GM12891 (cell line): ENCODE measurements around the gene DNAH11.

Source experiments
- PAX5 ChIP-seq: IDR thresholded peaks from 2 replicates; pipeline ENCODE4 v1.6.1; 2011; ENCODE audit warnings: low read length, moderate library complexity, mild to moderate bottlenecking; ENCODE audit not compliant: insufficient read depth, severe bottlenecking
- POLR2A ChIP-seq: IDR thresholded peaks from 2 replicates; pipeline ENCODE4 v1.6.1; 2011; ENCODE audit warnings: low read depth, low read length, control low read depth
- POLR2AphosphoS5 ChIP-seq: IDR thresholded peaks from 2 replicates; pipeline ENCODE4 v1.6.1; 2011; ENCODE audit warnings: low read depth, low read length, control low read depth
- POU2F2 ChIP-seq: IDR thresholded peaks from 2 replicates; pipeline ENCODE4 v1.6.1; 2011; ENCODE audit warnings: low read depth, mild to moderate bottlenecking, control low read depth, low read length, moderate library complexity
- SPI1 ChIP-seq: IDR thresholded peaks from 2 replicates; pipeline ENCODE4 v1.6.1; 2011; ENCODE audit warnings: low read depth, low read length, control low read depth
- TAF1 ChIP-seq: IDR thresholded peaks from 2 replicates; pipeline ENCODE4 v1.6.1; 2011; ENCODE audit warnings: low read depth, low read length, control low read depth

DNA sequence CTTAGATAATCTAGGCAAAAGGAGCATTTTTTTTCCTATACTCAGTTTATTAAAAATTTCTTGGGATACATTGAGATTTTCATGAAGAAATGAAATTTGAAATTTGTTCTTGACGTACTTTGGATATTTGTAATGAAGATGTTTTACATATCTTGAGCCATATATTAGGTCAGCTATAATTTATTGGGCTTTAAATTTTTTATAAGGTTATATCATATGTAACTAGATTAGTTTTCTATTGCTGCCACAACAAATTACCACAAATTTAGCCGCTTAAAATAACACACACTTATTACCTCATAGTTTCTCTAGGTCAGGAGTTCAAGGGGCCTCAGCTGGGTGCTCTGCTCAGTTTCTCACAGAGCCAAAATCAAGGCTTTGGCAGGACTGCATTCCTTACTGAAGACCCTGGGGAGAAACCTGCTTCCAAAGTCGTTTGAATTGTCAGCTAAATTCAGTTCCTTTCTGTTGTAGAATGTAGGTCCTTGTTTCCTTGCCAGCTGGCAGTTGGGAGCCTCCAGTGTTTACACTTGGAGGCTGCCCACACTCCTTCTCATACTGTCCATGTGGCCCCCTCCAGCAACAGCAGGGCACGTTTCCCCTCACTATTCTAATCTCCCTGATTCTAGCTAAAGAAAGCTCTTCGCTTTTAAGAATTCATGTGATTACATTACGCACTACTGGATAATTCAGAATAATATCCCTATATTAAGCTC is 42.6 kb upstream of the DNAH11 start:
- TF ChIP-seq POLR2A (no peak), POLR2AphosphoS5 (no peak), PAX5 (no peak), TAF1 (no peak), SPI1 (no peak), POU2F2 (no peak)
